Fibroblast of skin of abdomen (primary cell): Measurements from ENCODE around the gene UGGT2.
"Not testable (repeated sequence)": the region's sequence is repeated elsewhere in the genome, so short reads cannot be mapped to it uniquely, and the experiment has no call there.

Experiments
- DNase-seq: peaks from one replicate; pipeline ENCODE4 v3.0.0-alpha.2; 2013

UGGT2 gene

GRCh38 chr13:95957331-95957730 is 95.9 kb downstream of the UGGT2 start:
- no peak for DNase-seq

DNA sequence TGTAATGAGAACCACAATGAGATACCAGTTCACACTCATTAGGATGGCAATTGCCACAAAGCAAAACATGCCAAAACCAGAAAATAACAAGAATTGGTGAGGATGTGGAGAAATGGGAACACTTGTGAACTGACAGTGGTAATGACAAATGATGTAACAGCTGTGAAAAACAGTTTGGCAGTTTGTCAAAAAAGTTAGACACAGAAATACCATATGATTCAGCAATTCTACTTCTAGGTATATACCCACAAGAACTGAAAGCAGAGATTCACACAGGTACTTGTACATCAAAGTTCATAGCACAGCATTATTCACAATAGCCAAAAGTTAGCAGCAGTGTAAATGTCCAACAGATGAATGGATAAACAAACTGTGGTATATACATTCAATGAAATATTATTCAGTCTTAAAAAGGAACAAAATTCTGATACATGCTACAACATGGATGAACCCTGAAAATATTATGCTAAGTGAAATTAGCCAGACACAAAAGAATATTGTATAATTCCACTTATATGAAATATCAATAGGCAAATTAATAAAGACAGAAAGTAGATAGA is 96.5 kb downstream of the UGGT2 start:
- DNase-seq: peak; percentile 26

GRCh38 chr13:95955719-95956118 is 97.5 kb downstream of the UGGT2 start:
- DNase-seq: no peak

GRCh38 chr13:95955255-95955654 is 97.9 kb downstream of the UGGT2 start:
- no peak for DNase-seq

DNA sequence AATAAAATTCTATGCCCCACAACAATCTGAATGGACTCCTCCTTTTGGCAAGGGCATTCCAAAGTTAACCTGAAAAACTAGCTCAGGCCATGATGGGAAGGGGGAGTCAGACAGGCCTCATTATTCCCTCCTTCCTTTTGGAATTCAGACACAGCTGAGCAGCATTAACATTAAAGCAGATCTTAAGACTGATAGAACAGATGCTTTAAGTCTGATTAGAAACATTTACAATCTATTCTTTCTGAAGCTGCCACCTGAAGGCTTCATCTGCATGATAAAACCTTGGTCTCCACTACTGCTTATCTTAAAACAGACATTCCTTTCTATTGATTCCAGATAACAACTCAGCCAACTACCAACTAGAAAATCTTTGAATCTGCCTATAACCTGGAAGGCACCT is 98.9 kb downstream of the UGGT2 start:
- DNase-seq: no peak

DNA sequence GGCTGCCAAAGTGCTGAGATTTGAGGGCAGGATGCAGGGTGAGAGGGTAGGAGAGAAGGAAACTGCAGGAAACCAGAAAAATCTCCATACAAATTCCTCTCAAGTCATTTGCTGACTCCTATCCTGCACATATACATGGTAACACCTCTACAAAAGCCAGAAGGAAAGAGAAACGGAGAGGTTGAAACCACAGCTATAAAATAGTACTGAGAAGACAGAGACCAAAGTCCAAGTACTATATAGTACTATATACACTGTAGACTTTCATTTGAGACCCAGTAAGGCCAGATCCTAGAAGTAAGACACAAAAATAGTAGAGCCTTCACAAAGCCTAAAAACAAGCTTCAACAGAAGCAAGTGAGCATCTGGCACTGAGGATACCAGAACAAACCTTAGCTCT is 103.1 kb downstream of the UGGT2 start:
- no peak for DNase-seq

DNA sequence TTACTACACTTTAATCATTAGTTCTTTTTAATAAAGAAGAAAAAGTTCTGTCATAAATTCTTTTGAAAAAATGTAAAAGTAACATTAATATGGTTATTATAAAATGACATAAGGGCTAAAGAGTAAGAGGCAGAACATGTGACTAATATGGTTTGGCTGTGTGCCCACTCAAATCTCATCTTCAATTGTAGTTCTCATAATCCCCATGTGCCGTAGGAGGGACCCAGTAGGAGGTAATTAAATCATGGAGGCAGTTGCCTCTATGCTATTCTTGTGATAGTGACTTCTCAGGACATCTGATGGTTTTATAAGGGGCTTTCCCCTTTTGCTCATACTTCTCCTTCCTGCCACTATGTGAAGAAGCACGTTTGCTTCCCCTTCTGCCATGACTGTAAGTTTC is 104.5 kb downstream of the UGGT2 start:
- peak; percentile 36 for DNase-seq

- no peak for DNase-seq
Observed at GRCh38 chr13:95937714-95938320, 115.4 kb downstream of the UGGT2 start.

DNA sequence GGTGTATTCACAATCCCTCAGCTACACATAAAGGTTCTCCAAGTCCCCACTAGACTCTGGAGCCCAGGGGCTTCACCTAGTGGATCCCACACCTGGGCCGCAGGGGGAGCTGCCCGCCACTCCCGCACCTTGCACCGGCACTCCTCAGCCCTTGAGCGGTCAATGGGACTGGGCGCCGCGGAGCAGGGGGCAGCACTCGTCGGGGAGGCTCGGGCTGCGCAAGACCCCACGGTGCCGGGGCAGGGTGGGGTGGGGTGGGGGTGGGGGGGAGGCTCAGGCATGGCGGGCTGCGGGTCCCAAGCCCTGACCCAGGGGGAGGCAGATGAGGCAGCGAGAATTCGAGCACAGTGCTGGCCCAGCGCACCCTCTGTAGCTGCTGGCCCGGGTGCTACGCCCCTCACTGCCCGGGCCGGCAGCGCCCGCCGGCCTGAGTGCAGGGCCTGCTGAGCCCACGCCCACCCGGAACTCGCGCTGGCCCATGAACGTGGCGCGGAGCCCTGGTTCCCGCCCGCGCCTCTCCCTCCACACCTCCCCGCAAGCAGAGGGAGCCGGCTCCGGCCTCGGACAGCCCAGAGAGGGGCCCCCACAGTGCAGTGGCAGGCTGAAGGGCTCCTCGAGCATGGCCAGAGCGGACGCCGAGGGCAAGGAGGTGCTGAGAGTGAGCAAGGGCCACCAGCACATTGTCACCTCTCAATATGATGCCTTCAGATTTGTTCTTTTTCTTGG is 121.7 kb downstream of the UGGT2 start:
- no peak for DNase-seq

DNA sequence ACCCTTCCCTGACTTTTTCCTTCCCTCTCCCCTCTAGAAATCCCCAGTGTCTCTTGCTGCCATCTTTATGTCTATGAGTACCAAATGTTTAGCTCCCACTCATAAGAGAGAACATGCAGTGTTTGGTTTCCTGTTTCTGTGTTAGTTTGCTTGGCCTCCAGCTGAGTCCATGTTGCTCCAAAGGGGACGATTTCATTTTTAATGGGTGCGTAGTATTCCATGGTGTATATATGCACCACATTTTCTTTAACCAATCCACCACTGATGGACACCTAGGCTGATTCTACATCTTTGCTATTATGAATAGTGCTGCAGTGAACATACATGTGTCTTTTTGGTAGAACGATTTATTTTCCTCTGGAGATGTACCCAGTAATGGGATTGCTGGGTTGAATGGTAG is 123.8 kb downstream of the UGGT2 start:
- no peak for DNase-seq

DNA sequence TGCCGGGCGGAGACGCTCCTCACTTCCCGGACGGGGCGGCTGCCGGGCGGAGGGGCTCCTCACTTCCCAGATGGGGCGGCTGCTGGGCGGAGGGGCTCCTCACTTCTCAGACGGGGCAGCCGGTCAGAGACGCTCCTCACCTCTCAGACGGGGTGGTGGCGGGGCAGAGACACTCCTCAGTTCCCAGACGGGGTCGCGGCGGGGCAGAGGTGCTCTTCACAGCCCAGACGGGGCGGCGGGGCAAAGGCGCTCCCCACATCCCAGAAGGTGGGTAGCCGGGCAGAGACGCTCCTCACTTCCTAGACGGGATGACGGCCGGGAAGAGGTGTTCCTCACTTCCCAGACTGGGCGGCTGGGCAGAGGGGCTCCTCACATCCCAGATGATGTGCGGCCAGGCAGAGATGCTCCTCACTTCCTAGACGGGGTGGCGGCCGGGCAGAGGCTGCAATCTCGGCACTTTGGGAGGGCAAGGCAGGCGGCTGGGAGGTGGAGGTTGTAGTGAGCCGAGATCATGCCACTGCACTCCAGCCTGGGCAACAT is 124.8 kb downstream of the UGGT2 start:
- DNase-seq: not testable (repeated sequence)

- DNase-seq: no peak
Observed at GRCh38 chr13:95926231-95926630, 127.0 kb downstream of the UGGT2 start.

- DNase-seq: peak; percentile 71
Observed at GRCh38 chr13:95924389-95924994, 128.7 kb downstream of the UGGT2 start.

- DNase-seq: peak; percentile 18
Observed at GRCh38 chr13:95921485-95921884, 131.7 kb downstream of the UGGT2 start.

DNA sequence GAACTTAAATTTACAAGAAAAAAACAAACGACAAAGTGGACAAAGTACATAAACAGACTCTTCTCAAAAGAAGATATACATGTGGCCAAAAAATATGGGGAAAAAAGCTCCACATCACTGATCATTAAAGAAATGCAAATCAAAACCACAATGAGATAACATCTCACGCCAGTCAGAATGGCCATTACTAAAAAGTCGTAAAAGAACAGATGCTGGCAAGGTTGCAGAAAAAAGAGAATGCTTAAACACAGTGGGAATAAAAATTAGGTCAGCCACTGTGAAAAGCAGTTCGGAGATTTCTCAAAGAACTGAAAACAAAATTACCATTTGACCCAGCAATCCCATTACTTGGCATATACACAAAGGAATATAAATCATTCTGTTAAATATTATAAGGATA is 132.7 kb downstream of the UGGT2 start:
- no peak for DNase-seq

DNA sequence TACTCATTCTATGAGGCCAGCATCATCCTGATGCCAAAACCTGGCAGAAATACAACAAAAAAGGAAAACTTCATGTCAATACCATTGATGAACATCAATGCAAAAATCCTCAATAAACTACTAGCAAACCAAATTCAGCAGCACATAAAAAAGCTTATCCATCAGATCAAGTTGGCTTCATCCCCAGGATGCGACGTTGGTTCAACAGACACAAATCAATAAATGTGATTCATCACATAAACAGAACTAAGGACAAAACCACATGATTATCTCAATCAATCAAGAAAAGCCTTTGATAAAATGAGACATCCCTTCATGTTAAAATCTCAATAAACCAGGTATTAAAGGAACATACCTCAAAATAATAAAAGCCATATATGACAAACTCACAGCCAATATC is 134.3 kb downstream of the UGGT2 start:
- no peak for DNase-seq

- DNase-seq: no peak
Observed at GRCh38 chr13:95914991-95915501, 138.2 kb downstream of the UGGT2 start.

GRCh38 chr13:95906999-95907398 is 146.2 kb downstream of the UGGT2 start:
- DNase-seq: no peak

GRCh38 chr13:95903569-95903968 is 149.6 kb downstream of the UGGT2 start:
- no peak for DNase-seq

DNA sequence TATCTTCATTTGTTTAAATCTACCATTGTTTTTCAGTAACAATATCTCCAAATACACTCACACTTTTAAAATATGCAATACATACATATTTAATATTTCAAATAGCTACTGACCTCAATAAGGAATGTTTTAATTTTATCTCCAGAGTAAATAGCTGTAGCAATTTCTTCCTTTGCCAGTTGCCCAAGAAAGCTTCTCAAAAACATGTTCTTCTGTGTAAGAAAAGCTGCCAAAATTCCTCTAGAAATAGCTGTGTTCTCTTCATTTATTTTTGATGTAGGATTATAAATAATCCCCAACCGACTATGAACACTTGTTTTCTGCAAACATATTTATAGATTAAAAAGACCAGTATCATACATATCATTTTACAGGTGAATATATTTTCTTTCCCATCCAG is 150.5 kb downstream of the UGGT2 start:
- no peak for DNase-seq

- DNase-seq: no peak
Observed at GRCh38 chr13:95898256-95898655, 154.9 kb downstream of the UGGT2 start.

- DNase-seq: no peak
Observed at GRCh38 chr13:95896301-95896700, 156.9 kb downstream of the UGGT2 start.

- no peak for DNase-seq
Observed at GRCh38 chr13:95893861-95894260, 159.3 kb downstream of the UGGT2 start.
